ENCODE results near the gene EPB41L5.

DNA sequence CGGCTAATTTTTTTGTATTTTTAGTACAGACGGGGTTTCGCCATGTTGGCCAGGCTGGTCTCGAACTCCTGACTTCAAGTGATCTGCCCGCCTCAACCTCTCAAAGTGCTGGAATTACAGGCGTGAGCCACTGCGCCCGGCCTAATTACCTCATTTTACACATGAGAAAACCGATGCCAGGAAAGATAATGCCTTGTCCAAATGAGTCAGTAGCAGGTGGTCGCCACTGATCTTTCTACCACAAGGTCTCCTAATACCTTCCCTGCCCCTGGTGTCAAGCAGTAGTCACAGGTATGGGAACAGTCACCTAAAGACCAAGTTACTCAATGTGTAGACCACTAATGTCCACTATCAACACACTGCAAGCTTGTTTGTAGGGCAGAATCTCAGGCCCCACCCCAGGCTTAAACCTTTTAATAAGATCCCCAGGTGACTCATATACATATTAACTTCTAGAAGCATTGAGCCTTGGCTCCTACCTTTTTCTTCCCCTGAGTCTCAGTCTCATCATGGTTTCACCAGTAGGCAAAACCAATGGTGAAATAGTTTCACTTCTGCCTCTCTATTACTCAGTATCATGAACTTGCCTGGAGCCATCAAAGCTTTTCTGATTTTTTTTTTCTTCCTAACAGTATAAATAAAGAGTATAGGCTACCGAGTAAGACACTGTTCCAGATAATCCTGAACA, 6.9 kb upstream of the EPB41L5 start:
- TF ChIP-seq POLR2A (IDR thresholded peaks at IDR 0.05) (no peak), EP300 (IDR thresholded peaks at IDR 0.05) (no peak)
- TF ChIP-seq, protein P1, sequence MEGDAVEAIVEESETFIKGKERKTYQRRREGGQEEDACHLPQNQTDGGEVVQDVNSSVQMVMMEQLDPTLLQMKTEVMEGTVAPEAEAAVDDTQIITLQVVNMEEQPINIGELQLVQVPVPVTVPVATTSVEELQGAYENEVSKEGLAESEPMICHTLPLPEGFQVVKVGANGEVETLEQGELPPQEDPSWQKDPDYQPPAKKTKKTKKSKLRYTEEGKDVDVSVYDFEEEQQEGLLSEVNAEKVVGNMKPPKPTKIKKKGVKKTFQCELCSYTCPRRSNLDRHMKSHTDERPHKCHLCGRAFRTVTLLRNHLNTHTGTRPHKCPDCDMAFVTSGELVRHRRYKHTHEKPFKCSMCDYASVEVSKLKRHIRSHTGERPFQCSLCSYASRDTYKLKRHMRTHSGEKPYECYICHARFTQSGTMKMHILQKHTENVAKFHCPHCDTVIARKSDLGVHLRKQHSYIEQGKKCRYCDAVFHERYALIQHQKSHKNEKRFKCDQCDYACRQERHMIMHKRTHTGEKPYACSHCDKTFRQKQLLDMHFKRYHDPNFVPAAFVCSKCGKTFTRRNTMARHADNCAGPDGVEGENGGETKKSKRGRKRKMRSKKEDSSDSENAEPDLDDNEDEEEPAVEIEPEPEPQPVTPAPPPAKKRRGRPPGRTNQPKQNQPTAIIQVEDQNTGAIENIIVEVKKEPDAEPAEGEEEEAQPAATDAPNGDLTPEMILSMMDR (IDR thresholded peaks at IDR 0.05) = no peak
